ENCODE data around the gene CFAP141.
"Not testable (repeated sequence)": the region's sequence is repeated elsewhere in the genome, so short reads cannot be mapped to it uniquely, and the experiment has no call there.

Gene CFAP141

DNA sequence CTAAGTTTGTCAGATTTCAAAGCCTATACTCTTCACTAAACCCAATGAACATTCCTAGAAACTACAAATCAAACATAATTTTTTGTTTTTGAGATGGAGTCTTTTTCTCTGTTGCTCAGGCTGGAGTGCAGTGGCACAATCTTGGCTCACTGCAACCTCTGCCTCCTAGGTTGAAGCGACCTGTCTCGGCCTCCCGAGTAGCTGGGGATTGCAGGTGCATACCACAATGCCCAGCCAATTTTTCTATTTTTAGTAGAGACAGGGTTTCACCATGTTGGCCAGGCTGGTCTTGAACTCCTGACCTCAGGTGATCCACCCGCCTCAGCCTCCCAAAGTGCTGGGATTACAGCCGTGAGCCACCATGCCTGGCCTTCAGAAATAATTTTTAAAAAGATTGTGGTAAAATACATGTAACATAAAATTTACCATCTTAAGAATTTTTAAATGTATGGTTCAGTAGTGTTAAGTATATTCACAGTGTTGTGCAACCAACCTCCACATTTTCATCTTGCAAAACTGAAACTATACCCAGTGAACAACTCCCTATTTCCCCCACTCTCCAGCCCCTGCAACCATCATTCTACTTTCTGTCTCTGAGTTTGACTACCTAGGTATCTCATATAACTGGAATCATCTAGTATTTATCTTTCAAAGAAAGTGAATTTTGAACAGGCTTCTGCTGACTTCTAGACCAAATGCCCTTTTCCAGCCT lies 2.7 kb upstream of the CFAP141 start:
- no peak for DNase-seq (ENCODE audit: low read depth in 2 of 2)

DNA sequence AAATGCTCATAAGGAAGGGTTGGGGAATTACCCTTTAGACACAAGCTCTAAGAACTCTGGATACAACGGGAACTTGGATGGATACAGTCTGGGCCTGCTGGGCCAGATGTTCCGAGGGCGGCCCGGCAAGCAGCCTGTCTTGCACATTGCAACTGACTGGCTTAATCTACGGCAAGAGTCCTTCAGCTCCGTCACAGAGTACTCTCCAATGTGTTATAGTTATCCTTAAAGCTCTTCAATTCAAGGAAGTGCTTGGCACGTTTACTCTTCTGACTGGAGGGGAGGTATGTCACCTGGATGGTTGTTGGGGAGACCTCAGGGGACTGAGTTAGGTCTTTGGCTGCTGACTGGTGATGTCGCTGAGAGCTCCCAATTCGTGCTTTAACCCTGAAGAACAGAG lies 1.1 kb upstream of the CFAP141 start:
- no peak for DNase-seq (ENCODE audit: low read depth in 2 of 2)

DNA sequence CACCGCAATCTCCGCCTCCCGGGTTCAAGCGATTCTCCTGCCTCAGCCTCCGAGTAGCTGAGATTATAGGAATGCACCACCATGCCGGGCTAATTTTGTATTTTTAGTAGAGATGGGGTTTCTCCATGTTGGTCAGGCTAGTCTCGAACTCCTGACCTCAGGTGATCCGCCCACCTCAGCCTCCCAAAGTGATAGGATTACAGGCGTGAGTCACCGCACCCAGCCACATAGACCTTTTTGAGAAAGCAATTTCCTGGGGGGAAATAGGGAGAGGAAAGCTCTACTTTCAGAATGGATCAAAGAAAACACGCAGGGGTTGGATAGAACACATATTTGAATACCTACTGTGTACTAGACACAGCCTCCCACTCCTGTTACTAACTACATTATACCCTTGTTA lies 355 bp downstream of the CFAP141 start:
- DNase-seq (ENCODE audit: low read depth in 2 of 2), result not testable (repeated sequence)

DNA sequence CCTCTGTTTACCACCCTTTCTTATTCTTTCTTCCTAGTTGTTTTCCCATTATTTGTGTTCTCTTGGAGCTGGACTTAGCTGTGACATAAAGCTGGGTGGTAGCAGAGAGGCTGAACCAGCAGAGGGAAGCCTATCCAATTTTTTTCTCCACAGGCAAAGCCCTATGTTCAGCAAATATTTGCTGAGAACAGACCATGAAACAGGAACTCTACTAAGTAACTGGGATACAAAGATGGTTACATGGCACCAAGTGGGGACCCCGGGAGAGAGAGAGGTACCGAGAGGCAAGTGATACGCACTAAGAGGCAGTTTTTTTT lies 6.6 kb downstream of the CFAP141 start:
- no peak for DNase-seq (ENCODE audit: low read depth in 2 of 2)

DNA sequence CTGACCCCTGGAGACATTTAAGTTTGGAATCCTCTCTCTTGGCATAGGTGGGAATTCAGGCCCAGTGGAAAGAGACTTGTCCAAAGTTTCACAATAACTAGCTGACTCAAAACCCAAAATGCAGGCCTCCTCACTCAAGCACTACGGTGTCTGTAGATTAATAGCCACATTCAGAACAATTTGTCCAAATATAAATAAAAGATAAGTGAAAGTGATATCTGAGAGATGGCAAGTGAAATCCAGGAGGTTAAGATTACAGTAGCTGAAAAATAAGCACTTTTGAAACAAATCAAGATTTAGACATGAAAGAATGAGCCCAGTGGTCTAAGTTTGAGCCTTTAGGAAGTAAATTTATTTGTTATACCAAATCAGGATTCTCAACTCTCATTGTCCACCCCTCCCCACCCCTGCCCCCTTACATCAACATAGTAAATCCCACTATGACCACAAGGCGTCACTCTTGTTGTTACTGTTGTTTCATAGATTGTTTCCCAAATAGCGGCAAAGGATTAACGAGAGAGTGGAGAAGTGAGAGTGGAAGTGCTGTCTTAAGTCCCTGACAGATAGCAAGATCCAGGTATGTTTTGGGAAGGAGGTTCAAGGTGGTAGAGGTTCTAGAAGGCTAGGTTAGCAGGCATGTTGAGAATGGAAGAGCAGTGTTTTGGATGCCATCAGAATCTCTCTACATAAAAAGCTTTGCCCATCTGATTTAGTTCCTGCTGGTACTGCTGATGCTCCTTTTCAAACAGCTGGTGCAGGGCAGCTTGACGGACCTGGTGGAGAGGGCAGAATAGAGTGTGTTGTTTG lies 7.2 kb downstream of the CFAP141 start:
- peak in 1 of 2 experiments; percentile 32 for DNase-seq (ENCODE audit: low read depth in 2 of 2)

DNA sequence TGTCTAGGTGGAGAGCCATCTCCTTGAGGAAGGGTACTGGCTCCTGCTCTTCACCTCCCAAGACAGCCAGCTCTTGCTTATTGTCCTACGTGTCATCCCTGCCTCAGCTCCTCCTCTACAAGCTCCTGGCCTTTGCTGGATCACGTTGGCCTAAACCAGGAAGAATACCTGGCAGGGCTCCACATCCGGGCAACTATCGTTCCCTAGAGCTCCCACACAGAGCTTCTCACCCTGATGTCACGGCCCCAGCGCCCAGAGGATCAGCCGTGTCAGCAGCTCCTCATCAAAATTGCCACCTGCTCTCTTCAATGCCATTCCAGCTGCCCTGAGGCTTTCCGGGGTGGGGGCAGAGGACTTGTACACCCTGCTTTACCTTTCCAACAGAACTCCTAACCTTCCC lies 12.3 kb downstream of the CFAP141 start:
- DNase-seq (ENCODE audit: low read depth in 2 of 2), result no peak

DNA sequence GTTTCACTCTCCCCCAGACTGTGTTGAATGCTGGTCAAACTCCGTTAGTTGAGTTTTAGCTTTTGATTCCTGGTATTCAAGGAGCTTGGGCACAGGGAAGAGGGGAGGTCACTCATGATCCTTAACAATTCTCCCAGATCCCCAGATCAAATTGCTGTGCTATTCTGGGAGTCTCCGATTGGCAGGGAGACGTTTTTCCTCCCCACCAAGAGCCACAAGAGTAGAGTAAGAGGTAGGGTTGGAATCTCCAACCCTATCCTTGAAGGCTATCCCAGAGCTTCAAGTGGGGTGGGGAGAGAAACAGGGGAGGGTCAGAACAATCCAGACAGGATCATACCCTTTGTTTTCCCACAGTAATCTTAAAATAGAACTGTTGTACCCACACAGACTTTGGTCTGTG lies 13.7 kb downstream of the CFAP141 start:
- no peak for DNase-seq (ENCODE audit: low read depth in 2 of 2)

DNA sequence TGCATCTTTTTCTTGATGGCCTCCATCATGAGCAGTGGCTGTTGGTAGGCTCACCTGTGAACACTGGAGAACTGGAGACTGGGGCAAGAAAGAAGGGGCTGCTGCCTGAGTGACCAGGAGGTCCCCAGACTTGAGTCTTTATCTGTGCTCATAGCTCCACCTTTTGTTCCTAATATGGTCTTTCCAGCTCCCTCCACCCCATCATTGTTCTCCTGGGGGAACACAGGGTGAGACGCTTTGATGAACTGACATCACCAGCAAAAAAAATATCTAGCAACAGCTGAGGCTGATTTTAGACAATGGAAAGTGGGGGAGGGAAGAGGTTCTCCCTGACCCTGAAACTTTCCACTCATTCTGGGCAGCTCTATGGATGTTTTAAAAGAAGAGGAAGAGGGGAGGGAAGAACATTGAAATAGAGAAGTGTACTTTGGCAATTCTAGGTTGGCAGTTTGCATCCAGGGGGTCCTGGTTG lies 14.1 kb downstream of the CFAP141 start, which contains the start of gene TPM3:
TSS of gene TPM3 (minus strand) at position 111 of the 472 bp plus-strand sequence. CDS start at position 29, 82 bp downstream.
- no peak for DNase-seq (ENCODE audit: low read depth in 2 of 2)

DNA sequence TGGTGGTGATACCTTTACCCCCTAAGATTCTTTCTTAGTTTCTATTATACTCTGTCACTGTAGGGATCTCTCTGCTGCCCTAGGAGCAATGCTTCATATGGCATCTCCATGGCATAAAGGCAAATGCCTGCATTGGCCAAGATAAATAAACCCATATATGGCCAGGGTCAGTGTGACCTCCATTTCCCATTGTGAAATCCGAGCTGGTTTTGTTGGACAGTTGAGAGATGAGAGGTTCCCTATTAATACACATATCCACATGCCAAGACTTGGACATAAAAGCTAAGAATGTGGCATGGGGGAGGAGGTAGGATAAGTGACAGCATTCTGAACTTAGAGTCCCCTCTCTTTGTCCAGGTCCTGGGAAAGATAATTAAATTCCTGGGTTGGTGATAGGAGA lies 15.6 kb downstream of the CFAP141 start:
- DNase-seq (ENCODE audit: low read depth in 2 of 2), result no peak

DNA sequence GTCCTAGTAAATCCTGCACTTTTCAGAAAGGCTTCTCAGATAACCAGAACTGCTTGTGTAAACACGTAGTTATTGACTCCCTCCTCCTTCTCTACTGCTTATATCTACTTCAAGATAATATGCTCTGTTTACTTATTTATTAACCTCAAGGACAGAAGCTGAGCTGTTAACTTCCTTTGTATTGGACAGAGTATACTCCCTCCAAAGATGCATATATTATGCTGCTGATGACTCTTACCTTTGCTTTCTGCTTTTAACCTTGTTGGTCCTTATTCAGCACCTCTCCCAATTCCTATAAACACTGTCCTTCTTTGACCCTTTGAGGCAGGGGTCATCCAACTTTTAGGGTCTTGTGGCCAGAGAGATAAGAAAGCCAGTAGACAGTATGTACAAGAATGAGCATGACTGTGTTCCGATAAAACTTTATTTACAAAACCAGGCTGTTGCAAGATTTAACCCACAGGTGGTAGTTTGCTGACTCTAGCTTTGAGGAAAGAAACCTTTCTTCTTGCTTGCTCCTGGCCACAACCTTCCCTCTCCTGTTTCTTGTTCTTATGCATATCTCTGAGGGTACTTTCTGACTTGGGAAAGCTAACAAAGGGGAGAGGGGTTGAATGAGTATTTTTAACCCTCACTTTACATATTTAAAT lies 19.2 kb downstream of the CFAP141 start:
- no peak for DNase-seq (ENCODE audit: low read depth in 2 of 2)

DNA sequence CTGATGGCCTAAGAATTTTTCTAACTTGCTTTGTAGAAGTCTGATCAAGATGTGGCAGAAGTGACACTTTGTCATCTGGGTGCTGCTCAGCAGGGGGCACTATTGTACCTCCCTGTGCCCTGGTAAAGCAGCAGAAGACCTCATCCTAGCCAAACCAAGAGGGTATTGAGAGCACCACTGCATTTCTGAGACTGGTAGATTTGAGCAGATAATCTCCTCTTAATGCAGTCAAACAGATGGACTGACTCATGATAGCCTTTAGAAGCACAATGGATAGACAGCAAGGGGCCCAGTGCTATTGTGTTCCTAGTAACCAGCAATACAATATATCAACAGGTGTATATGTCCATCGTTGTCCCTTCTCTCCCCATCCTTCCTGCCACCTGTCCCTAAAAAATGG lies 20.0 kb downstream of the CFAP141 start:
- DNase-seq (ENCODE audit: low read depth in 2 of 2), result no peak

DNA sequence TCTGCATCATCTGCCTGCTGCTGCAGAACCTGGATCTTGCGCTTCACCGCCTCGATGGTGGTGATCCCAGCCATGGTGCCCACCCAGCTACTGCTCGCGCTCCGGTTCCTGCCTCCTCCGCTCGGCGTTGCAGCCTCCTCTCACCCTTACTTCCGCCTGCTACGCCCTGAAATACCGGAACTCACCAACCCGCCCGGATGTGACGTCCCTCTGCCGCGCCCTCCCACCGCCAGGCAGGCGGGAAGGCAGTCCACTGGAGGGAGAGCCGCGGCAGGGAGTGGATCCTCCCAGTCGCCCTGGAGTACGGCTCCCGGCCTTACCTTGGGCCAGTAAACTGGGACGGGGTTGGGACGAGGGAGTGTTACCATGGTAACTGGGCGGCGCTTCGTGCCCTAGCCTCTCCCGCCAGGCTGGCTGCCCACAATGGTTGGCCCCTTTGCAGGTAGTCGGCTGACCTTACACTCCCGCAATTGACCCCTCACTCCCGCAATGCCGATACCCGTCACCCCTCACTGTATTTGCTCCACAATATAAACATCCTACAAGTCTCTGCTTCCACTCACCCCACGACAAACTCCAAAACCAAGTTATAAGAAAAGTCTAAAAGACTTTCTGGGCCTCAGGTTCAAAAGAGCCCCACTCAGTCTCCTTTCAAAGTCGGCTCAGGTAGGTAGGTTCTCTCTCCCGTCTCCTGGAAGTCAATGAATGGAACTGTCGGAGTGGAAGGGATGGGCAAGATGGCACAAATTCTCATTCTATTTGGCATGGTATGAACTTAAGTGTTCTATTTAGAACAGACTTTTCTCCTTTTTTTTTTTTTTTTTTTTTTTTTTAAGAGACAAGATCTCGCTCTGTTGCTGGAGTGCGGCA lies 22.9 kb downstream of the CFAP141 start:
- DNase-seq (ENCODE audit: low read depth in 2 of 2), result peak; percentile 84 to 85

DNA sequence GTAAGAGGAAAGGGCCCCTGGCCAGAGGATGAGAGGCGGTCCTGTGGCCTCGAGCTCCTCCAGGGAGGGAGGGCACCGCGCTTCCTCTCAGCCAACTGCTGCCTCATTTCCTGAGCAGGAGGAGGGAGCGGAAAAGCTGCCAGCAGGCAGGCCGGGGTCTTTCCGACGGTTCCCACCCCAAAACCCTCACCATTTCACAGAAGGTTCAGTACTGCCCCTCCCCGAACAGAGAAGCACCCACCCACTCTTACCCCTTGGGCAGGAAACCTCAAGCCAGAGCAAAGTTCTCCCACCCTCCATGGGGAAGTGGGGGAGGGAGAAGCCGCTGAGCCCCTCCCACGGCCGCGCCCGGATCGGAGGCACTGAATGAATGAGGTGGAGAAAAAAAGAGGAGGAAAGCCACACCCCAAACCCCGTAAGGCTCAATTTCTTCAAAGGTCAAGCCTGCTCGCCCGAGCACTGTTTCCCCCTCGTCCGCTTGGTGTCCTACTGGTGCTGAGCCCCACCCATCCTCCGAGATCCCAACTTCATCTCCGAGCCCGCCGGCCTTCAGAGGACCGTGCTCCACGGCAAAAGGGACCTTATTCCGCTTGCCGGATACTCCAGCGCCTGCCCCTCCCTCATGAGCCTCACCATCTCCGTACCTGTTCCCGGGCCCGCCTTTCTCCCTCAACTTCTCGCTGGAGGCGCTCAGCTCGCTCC lies 23.6 kb downstream of the CFAP141 start:
- peak in 1 of 2 experiments; percentile 28 for DNase-seq (ENCODE audit: low read depth in 2 of 2)

DNA sequence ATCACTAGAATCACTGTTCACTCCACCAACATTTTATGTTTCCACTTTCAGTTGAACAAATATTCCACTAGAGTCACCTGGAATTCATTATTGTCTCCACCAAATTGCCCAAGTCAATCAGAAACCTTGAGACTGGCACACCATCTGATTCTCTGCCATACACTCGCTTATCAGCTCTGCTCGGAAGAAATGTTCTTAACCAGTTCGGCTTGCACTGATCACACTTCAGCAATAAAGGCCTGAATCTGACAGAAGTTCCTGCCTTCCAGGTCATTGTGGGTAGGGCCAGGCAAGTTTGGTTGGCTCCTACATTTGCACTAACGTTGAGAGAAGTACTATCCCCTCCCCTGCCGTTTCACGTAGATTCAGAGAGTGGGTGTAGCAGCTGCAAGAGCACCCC lies 24.2 kb downstream of the CFAP141 start:
- DNase-seq (ENCODE audit: low read depth in 2 of 2), result no peak

DNA sequence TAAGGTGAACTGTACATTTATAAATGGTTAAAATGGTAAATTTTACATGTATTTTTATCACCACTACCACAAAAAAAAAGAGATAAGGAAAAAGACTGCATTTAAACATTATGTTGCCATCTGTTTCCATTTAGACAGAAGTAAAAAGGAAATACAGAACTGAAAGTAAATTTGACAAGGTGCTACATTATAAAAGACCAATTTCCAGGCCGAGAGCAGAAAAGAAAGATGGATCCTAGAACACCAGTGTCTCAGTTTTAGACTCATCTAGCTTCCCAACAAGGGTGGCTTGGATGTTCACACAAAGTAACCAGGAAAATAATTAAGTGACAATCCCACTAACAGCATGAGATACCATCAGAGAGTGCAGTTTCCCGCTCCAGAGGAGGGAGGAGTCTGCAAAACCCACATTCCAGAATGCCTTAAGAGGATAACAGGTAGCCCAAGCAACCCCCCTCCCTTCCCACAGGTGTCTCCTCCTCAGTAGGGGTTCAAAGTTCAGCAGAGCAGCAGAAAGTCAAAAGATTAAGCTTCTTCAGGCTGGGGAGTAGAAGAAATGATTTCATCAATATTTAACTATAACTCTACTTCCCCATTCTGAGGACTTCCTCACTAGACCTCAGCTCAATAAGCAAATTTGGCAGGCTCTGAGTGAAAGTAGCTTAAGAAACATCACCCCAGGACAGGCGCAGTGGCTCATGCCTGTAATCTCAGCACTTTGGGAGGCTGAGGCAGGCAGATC lies 26.0 kb downstream of the CFAP141 start:
- DNase-seq (ENCODE audit: low read depth in 2 of 2), result no peak

DNA sequence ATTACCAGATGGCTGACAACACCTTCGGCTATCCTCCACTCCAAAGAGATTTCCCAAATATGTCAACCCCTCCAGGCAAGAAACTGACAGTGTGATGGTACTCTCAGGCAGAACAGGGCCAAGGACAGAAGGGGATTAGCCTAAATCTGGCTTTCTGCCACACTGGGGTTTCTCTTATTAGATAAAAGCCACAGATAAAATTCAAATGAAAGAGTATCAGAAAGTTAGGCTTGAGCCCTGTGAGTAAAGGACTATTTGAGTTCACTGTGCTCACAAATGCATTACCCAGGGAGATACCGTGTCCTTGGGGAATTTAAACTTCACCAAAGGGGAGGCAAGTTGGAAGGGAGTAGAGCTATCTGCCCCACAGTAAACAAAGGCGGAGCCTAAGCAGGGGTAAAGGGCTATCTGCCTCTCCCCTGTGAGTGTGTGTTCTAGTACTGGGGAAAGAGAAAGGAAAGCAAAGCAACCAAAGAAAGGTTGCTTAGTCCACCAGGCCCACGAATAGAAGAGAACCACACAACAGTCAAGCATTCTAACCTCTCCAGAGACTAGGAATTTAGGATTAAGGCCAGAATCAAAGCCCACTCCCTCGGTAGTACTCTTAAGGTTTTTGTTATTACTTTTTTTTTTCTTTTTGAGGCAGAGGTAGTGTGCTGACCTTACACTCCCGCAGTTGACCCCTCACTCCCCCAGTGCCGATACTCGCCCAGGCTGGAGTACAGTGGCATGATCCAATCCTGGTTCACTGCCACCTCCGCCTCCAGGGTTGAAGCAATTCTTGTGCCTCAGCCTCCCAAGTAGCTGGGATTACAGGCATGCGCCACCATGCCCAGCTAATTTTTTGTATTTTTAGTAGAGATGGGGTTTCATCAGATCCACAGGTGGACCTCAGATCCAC lies 27.0 kb downstream of the CFAP141 start:
- no peak for DNase-seq (ENCODE audit: low read depth in 2 of 2)

DNA sequence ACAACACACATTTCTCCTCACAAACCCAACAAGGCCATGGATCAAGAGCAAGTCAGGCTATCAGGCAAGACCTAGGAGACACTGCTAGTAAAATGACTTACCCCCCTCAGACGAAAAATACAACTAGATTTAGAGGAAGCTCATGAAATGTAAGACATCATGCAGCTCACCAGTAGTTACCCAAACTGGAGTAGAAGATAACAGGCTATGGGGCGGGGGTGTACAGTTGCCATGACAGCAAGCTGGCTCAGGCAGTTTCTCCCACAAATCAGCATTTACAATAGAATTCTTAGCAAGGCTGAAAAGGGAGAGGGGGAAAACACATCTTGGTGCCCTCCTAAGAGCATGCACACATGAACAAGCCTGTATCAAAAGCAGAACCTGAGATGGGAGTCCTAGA lies 28.1 kb downstream of the CFAP141 start:
- no peak for DNase-seq (ENCODE audit: low read depth in 2 of 2)

DNA sequence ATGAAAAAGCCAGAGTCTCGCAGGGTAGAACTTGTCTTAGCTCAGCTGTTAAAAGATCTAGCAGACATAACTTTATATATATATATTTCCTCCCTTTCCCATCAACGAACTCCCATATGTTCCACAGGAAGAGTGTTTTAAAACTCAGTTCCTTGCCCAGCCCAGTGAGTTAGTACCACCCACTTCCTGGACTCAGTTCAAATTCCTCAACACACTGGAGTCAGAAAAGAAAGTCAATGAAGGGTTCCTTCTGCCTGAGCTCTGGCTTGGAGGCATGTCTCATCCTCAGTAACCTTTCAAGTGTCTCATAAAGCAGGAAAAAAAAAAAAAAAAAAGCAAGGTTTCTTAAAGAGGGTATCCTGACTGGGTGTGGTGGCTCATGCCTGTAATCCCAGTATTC lies 29.8 kb downstream of the CFAP141 start:
- peak in 1 of 2 experiments; percentile 44 for DNase-seq (ENCODE audit: low read depth in 2 of 2)

DNA sequence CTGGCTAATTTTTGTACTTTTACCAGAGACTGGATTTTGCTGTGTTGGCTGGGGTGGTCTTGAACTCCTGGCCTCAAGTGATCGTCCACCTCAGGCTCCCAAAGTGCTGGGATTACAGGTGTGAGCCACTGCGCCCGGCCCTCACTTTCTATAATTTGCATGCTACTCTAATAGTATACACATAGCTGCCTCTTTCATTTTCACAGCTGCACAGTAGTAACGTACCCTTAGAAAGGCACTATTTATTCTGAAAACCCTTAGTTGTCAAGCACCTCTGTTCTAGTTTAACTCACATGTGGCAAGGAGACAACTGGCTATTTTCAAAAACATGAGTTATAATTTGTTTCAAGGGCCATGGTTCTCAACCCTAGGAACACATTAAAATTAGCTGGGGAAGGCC lies 31.5 kb downstream of the CFAP141 start:
- DNase-seq (ENCODE audit: low read depth in 2 of 2), result no peak
